GM18507 (cell line): ENCODE measurements around the gene SESN1.
"Not testable (repeated sequence)": the region's sequence is repeated elsewhere in the genome, so short reads cannot be mapped to it uniquely, and the experiment has no call there.

ENCODE experiments used
- DNase-seq: peaks from one replicate; pipeline ENCODE4 v3.0.0; 2011; ENCODE audit warnings: low read depth; ENCODE audit not compliant: insufficient read length; ENCODE audit errors: extremely low spot score
- FAIRE-seq: peaks from 2 replicates; lab custom pipeline; 2011; peaks lifted over from hg19 to GRCh38; lab: Jason Lieb, UNC

Gene SESN1

GRCh38 chr6:108982154-108983113 lies 112.2 kb downstream of the SESN1 start:
- DNase-seq, result no peak
- FAIRE-seq, result no peak

GRCh38 chr6:108978638-108979037 lies 116.0 kb downstream of the SESN1 start:
- FAIRE-seq, DNase-seq: not testable (repeated sequence)

- no peak for DNase-seq
- no peak for FAIRE-seq
Measured at GRCh38 chr6:108974201-108974600, 120.4 kb downstream of the SESN1 start.

- DNase-seq (no peak), FAIRE-seq (no peak)
Measured at GRCh38 chr6:108969776-108970175, 124.9 kb downstream of the SESN1 start.

GRCh38 chr6:108968325-108969316 lies 126.0 kb downstream of the SESN1 start:
- DNase-seq (no peak), FAIRE-seq (peak; percentile 12)

GRCh38 chr6:108966855-108967755 lies 127.5 kb downstream of the SESN1 start:
- no peak for DNase-seq
- no peak for FAIRE-seq

- DNase-seq, result no peak
- FAIRE-seq, result no peak
Measured at GRCh38 chr6:108966251-108966650, 128.4 kb downstream of the SESN1 start.

- DNase-seq (no peak), FAIRE-seq (no peak)
Measured at GRCh38 chr6:108961985-108962384, 132.7 kb downstream of the SESN1 start.

- FAIRE-seq, result no peak
- DNase-seq, result no peak
Measured at GRCh38 chr6:108961077-108961476, 133.6 kb downstream of the SESN1 start.

- no peak for FAIRE-seq
- DNase-seq, result no peak
Measured at GRCh38 chr6:108960601-108961000, 134.0 kb downstream of the SESN1 start.

- DNase-seq, result no peak
- no peak for FAIRE-seq
Measured at GRCh38 chr6:108959972-108960582, 134.6 kb downstream of the SESN1 start.

GRCh38 chr6:108958900-108959770 lies 135.5 kb downstream of the SESN1 start:
- no peak for FAIRE-seq
- DNase-seq, result no peak

GRCh38 chr6:108957221-108957620 lies 137.4 kb downstream of the SESN1 start:
- FAIRE-seq (no peak), DNase-seq (no peak)

- FAIRE-seq, result no peak
- DNase-seq, result no peak
Measured at GRCh38 chr6:108955329-108955949, 139.2 kb downstream of the SESN1 start.

- no peak for FAIRE-seq
- no peak for DNase-seq
Measured at GRCh38 chr6:108953681-108954080, 141.0 kb downstream of the SESN1 start.

GRCh38 chr6:108952776-108953486 lies 141.7 kb downstream of the SESN1 start:
- FAIRE-seq, result no peak

More at GRCh38 chr6:108952776-108953486, 141.7 kb downstream of the SESN1 start:
- no peak for DNase-seq
